Stimulated activated CD4-positive, alpha-beta T cell treated with anti-CD3 and anti-CD28 coated beads, TNF-alpha, amount 100 ng/mL, for 48 hours (primary cell): Measurements from ENCODE around the gene BEST1.
A peak's percentile ranks its signal among the peaks of the same experiment; 100 is the strongest.

Source experiments
- DNase-seq, 3 donors: peaks; one replicate each; pipeline ENCODE4 v3.0.0-alpha.2; 2020; ENCODE audit warnings: low read depth in 3 of 3

The BEST1 gene

GRCh38 chr11:61916737-61917333, 33.3 kb upstream of the BEST1 start:
- DNase-seq, result no peak

- no peak for DNase-seq
These were observed 32.6 kb upstream of the BEST1 start, which contains the start of gene RAB3IL1 for GRCh38 chr11:61917334-61918109. TSS of gene RAB3IL1 (minus strand) at chr11:61917566. CDS start at chr11:61917367, 199 bp downstream.

GRCh38 chr11:61918251-61918937, 31.8 kb upstream of the BEST1 start:
- no peak for DNase-seq

GRCh38 chr11:61918938-61919704, 31.0 kb upstream of the BEST1 start:
- DNase-seq, result no peak

GRCh38 chr11:61919705-61920631, 30.2 kb upstream of the BEST1 start:
- no peak for DNase-seq

GRCh38 chr11:61921446-61921845, 28.7 kb upstream of the BEST1 start:
- no peak for DNase-seq

- no peak for DNase-seq
These were observed 27.6 kb upstream of the BEST1 start for GRCh38 chr11:61922539-61922938.

GRCh38 chr11:61923166-61924063, 26.7 kb upstream of the BEST1 start:
- DNase-seq, result no peak

GRCh38 chr11:61924064-61924455, 26.1 kb upstream of the BEST1 start:
- DNase-seq, result no peak

GRCh38 chr11:61925736-61926135, 24.4 kb upstream of the BEST1 start:
- DNase-seq, result no peak

GRCh38 chr11:61926235-61926634, 23.9 kb upstream of the BEST1 start:
- no peak for DNase-seq

GRCh38 chr11:61927501-61927900, 22.6 kb upstream of the BEST1 start:
- DNase-seq, result no peak

- no peak for DNase-seq
These were observed 21.5 kb upstream of the BEST1 start for GRCh38 chr11:61928606-61929005.

- no peak for DNase-seq
These were observed 19.2 kb upstream of the BEST1 start for GRCh38 chr11:61930933-61931332.

GRCh38 chr11:61935861-61936260, 14.3 kb upstream of the BEST1 start:
- DNase-seq, result no peak

GRCh38 chr11:61940466-61940865, 9.7 kb upstream of the BEST1 start:
- DNase-seq, result no peak

GRCh38 chr11:61945191-61945590, 5.0 kb upstream of the BEST1 start:
- DNase-seq, result no peak

- no peak for DNase-seq
These were observed 3.3 kb upstream of the BEST1 start for GRCh38 chr11:61946894-61947293.

- DNase-seq, result peak in 2 of 3 donors; percentile 31 to 45
These were observed 2.5 kb upstream of the BEST1 start for GRCh38 chr11:61947486-61948210.
